HG03139 (cell line): ENCODE data around the gene ATP4B.

Experiments used
- ATAC-seq: cut with Tn5 transposase; IDR thresholded peaks from one replicate; pipeline ENCODE4 v1.9.1; 2021; ENCODE audit not compliant: unreplicated experiment

The ATP4B gene

GRCh38 chr13:113642563-113642962 is 15.4 kb downstream of the ATP4B start:
- ATAC-seq, result no peak

- ATAC-seq, result no peak
Measured at GRCh38 chr13:113641426-113641825, 16.6 kb downstream of the ATP4B start.

GRCh38 chr13:113639616-113640262 is 18.3 kb downstream of the ATP4B start:
- ATAC-seq, result no peak

GRCh38 chr13:113638806-113639205 is 19.2 kb downstream of the ATP4B start:
- no peak for ATAC-seq

- ATAC-seq, result no peak
Measured at GRCh38 chr13:113638173-113638746, 19.7 kb downstream of the ATP4B start.

- no peak for ATAC-seq
Measured at GRCh38 chr13:113637262-113638160, 20.5 kb downstream of the ATP4B start.

GRCh38 chr13:113636266-113636963 is 21.6 kb downstream of the ATP4B start:
- ATAC-seq, result no peak

GRCh38 chr13:113635709-113636108 is 22.3 kb downstream of the ATP4B start:
- no peak for ATAC-seq

- ATAC-seq, result no peak
Measured at GRCh38 chr13:113635048-113635420, 23.0 kb downstream of the ATP4B start.

GRCh38 chr13:113634279-113635047 is 23.5 kb downstream of the ATP4B start:
- no peak for ATAC-seq

- no peak for ATAC-seq
Measured at GRCh38 chr13:113633485-113633873, 24.5 kb downstream of the ATP4B start.

GRCh38 chr13:113632706-113633484 is 25.1 kb downstream of the ATP4B start:
- ATAC-seq, result no peak

GRCh38 chr13:113631341-113632095 is 26.5 kb downstream of the ATP4B start:
- no peak for ATAC-seq

- no peak for ATAC-seq
Measured at GRCh38 chr13:113630804-113631203, 27.2 kb downstream of the ATP4B start.

GRCh38 chr13:113630296-113630695 is 27.7 kb downstream of the ATP4B start:
- ATAC-seq, result no peak

GRCh38 chr13:113629866-113630265 is 28.1 kb downstream of the ATP4B start:
- no peak for ATAC-seq

- no peak for ATAC-seq
Measured at GRCh38 chr13:113628291-113629270, 29.4 kb downstream of the ATP4B start.

- no peak for ATAC-seq
Measured at GRCh38 chr13:113627136-113627535, 30.9 kb downstream of the ATP4B start.
